A204.1 (cell line): ENCODE measurements around the gene CYB5D1.
A peak's percentile ranks its signal among the peaks of the same experiment; 100 is the strongest.
"Not testable (repeated sequence)": the region's sequence is repeated elsewhere in the genome, so short reads cannot be mapped to it uniquely, and the experiment has no call there.

ENCODE experiments used
- FAIRE-seq: peaks from 2 replicates; lab custom pipeline; 2012; peaks lifted over from hg19 to GRCh38; lab: Jason Lieb, UNC

The CYB5D1 gene

DNA sequence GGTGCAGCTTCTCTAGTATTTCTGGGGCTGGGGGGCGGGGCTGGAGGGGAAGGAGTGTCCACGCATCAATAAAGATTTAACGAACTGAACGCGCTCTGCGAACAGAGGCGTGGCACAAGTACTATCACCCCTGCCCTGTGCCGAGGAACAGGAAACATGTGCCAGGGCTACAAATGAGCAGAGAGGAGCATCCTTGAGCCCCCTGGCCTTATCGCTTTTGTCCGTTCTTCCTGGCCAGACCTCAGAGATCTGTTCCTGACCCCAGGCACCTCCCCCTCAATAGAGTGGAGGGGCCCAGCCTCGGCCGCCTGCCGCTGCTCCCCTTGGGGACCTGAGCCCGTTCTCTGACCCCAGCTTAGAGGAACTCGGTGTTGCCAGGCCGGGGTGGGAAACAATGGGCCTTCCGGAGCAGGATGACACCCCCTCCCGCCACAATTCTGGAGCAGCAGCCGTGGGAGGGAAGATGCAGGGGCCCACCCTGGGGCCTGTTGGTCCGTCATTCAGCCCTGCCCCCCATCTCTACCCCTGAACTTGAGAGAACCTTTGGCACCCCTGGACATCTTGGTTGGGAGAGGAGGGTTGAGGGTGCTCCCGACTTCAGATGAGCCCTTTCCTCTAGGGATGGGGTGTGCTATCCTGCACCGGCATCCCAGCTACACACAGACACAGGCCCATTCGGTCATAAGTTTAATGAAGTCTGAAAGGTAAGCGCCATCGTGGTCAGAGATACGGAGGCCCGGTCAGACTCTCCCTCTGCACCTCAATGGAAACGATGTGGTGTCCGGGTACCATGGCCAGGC lies 1.6 kb upstream of the CYB5D1 start:
- no peak for FAIRE-seq

DNA sequence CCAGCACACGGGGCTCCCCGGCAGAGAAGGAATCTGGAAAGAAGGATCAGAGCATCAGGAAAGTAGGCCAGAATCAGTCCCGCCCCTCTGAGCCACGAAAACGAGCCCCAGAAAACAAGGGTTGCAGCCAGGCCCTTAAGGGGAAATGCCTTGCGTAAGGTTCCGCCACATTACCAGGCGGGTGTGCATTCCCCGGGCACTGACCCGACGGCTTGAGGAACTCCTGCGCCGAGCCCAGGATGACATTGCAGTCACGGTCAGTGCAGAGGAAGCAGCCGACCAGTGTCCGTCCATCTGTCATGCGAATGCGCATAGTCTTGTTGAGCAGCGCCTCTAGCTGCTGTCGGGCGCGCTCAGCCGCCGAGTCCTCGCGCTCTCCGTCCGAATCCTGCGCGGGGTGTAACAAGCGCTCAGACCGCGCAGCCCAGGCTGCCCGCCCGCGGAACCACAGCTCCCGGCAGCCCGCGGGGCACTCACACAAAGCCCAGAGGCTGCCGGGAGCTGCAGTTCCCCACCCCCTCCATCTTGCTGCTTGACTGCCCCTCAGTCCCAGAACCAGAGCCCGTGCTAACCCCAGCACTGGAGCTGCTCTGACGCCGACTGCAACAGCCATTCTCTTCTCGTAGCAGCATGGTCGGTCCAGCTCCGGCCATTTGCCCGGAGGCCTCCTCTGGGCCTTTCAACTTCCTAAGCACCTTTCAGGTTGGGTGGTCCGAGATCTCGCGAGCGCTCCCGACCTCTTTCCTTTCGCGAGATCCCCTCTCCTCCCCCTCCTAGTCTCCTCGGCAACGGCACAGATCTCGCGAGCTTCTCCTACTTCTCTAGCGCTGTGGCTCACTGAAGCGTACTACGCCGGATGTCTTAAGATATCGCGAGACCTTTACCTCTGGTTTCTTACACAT lies 741 bp upstream of the CYB5D1 start, which contains the start of gene NAA38:
Gene NAA38 (minus strand): TSS at position 749 of the 902 bp plus-strand sequence. CDS start 96 bp downstream, at position 653.
- FAIRE-seq: peak; percentile 98

- FAIRE-seq: no peak
Measured at GRCh38 chr17:7858522-7858810, 663 bp downstream of the CYB5D1 start.

DNA sequence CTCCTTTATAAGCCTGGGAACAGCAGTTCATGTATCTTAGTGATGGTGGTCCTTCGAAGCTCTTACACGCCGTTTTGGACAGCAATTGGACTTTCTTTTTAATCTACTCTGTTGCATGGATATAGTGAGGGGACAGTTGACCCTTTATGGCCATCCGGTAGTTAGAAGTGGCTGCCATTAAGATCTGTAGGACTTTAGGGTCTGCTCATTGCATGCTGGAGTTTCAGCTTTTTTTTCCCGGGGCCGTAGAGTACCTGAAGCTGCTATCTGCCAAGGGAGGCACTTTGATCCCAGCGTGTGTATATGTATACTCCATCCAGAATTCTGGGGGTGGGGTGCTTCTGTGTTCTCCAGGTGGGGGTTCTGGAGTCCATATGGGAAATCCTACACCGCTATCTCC lies 1.2 kb downstream of the CYB5D1 start:
- no peak for FAIRE-seq

DNA sequence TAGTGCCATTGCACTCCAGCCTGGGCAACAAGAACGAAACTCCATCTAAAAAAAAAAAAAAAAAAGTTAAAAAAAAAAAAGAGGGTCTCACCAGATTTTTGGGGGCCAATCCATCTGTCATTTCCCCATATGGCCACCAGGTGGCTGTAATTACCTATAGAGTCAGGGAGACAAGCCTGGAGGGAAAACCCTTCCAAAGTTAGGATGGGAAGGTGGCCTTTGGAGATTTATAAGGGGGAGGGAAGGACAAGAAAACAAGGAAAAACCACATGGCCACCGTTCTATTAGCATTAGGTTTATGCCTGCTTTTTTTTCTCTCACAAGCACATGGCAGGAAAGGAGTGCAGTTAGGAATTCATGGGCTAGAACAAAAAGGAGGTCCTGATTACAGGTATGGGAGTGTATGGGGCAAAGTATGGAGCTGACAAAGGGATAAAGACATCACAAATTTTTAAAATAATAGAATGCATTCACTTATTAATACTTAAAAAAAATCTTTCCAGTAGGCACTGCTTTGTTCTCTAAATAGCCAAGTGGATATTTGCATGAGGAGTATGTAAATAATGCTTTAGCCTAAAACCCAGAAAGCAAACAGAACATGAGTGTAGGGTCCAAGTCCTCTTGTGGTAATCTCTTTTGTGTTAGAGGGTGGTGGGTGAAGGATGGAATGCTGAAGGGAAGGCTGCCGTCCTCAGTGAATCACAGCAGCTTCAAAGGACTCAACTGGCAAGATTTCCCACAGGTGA lies 5.1 kb downstream of the CYB5D1 start:
- peak; percentile 23 for FAIRE-seq

DNA sequence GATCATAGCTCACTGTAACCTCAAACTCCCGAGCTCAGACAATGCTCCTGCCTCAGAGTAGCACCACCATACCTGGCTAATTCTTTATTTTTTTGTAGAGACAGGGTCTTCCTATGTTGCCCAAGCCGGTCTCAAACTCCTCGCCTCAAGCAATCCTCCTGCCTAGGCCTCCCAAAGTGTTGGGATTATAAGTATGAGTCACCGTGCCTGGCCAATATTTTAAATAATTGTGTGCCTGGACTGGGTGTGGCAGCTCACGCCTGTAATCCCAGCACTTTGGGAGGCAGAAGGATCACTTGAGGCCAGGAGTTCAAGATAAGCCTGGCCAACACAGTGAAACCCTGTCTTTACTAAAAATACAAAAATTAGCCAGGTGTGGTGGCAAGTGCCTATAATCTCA lies 6.6 kb downstream of the CYB5D1 start:
- FAIRE-seq: not testable (repeated sequence)

GRCh38 chr17:7864995-7865650 lies 7.3 kb downstream of the CYB5D1 start:
- no peak for FAIRE-seq

DNA sequence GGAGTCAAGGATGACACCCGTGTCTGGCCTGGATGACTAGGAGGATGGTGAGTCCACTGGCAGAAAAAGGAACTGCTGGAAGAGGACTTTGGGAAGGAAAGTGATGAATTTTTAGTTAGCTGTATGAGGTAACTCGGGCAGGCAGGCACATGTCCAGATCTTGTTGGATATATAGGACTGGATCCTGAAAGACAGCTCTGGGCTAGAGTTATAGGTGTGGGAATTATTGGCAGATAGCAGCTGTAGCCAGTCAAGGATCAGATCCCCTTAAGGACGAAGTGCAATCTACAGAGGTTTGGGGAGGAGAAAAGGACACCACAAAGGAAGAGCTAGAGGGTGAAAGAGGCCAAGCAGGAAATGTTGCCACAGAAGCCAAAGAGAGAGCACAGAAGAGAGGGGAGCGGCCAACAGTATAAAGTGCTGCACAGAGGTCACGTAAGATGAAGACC lies 10.1 kb downstream of the CYB5D1 start:
- no peak for FAIRE-seq

DNA sequence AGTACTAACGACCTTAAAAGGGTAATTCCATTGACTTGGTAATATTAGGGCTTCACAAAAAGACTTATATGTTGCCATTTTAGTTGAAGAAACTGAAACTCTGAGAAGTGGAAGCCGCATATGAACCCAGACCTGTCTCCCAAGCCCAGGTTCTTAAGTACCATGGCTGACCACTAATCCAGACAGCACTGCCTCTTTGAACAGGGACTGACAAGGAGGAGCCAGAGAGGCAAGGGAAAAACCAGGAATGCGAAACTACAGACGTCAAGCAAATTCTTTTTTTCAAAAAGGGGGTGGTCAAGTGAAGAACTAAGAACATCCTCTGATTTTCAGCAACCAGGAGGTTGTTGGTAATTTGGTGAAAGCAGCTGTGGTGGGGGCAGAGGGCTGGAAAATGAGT lies 15.2 kb downstream of the CYB5D1 start:
- FAIRE-seq: no peak

- no peak for FAIRE-seq
Measured at GRCh38 chr17:7875804-7876370, 18.1 kb downstream of the CYB5D1 start.

GRCh38 chr17:7878234-7878633 lies 20.4 kb downstream of the CYB5D1 start:
- FAIRE-seq: no peak

- FAIRE-seq: no peak
Measured at GRCh38 chr17:7880076-7880868, 22.5 kb downstream of the CYB5D1 start.

DNA sequence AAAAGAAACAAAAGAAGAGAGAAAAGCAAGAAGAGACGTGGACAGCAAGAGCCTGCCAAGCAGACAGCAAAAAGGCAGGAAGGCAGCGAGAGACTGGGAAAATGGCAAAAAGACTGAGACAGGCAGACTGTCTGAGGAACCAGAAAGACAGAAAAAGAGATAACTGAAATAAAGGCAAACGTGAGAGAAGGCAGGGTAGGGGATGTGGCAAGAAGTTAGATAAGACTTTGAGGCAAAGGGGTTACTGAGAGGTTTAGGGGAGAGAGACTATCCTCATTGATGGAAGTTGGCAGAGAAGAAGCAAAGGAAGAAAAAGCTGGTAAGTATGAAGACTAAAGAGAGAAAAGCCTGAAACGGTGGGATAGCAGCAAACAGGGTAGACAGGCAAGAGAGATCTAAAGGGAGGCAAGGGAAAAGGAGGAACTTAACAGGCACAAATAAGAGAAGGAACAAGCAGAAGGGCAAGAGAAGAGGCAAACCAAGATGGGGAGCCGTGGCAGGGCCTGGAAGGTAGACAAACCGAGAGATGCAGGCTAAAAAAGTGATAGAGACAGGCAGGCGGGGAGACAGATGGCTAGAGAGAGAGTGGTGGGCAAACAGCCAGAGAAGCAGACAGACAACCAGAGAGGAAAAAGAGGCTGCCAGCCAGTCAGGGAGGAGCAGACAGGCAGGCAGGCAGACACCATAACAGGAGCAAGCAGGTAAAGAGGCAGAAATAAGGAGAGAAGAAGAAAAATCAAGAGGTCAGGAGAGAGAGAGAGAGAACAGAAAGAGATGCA lies 23.7 kb downstream of the CYB5D1 start:
- no peak for FAIRE-seq

DNA sequence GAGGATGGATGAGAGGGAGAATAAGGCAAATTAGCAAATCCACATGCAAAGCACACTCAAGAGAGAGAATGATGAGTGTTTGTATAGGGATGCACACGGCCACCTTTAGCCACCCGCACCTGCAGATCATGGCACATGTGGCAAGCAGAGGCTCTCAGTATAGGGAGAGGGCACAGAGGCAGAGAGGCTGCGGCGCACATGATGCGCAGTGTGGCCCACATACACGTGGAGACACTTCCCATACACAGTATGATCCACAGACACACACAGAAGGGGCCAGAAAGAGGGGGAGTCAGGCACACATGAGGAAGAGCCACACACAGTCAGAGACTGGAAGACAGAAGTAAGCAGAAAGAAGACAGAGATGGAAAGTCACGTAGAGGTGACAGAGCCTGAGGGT lies 24.3 kb downstream of the CYB5D1 start:
- no peak for FAIRE-seq

- FAIRE-seq: no peak
Measured at GRCh38 chr17:7882629-7883028, 24.8 kb downstream of the CYB5D1 start.

- no peak for FAIRE-seq
Measured at GRCh38 chr17:7883781-7884386, 26.1 kb downstream of the CYB5D1 start.

- no peak for FAIRE-seq
Measured at GRCh38 chr17:7884581-7885366, 27.0 kb downstream of the CYB5D1 start.

GRCh38 chr17:7885367-7886226 lies 27.8 kb downstream of the CYB5D1 start:
- no peak for FAIRE-seq
